Measurements from ENCODE around the gene BRD3.

Gene BRD3

DNA sequence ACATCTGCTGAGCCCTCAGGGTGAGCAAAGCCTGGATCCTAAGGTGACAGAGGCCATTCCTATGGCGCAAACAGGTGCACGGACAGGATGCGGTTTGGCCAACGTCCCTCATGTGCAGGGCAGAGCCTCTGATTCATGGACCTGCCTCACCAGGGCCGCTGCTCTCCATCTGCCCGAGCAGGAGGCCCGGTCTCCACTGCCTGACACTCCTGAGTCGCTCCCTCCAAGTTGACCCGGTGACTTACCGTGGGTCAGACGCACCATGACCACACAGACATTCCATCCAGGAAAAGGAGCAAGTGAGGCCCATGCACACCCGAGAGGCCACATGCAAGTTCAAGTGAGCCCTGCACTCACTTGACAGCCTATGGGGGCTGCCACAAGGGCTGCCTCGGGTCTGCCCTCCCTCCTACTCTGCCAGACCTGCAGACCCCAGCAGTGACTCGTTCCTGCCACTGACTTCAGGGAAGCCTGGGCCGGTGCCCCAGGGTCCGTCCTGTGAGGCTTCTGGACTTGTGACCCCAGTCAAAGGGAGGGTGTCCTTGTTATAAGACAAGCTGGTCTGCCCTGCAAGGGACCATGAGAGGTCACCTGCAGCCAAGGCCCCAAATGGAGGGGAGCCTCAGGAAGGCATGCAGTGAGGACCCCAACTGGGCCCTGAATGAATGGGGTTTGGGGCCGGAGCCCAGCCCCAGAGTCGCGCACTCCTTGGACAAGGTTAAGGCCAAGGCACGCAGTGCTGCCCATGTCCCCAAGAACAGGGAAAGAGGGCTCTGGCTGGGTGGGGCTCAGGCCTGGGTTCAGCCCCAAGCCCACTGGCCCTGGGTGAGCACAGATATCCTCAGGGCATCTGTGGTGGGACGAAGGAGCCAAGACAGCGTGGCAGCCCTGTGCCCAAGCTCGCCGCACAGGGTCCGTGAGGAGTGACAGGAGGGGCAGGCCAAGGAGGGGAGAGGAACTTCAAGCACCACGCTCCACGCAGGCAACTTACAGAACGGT is 32.5 kb downstream of the BRD3 start:
- no peak for ATAC-seq

DNA sequence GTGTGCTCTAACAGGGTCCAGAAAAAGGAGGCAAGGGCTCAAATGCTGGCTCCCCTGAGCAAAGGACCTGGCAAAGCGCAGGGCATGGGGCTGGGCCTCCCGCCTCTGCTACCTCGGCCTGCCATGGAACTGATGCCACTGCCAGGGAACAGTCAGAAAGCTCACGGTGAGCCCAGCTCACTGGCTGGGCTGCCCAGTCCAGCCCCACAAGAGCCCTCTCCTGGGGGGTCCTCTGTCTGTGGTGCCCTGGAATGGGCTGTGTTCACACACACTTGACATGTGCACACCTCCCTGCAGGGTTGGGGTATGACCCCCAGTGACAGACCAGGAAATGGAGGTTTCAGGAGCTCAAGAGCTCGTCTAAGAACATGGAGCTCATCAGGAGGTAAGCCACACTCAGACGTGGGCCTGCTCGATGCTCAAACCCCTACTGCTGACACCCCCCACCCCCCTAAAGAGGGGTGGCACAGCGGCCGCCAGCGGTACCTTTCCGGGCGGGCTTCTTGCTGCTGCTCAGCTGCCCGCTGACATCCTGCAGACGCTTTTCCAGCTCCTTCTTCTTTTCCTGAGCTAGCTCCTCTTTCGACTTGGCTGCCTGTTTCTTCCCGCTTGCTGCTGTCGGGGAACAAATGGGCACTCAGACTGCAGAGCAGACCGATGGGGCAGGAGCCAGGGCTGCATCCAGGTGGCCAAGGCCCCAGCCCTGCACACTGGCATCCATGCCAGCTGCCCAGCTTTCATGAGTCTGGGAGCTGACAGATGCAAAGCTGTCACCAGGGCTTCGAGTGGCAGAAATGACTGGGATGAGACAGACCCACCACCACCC is 33.4 kb downstream of the BRD3 start:
- ATAC-seq = no peak

- no peak for ATAC-seq
Measured at GRCh38 chr9:134033516-134034214, 34.2 kb downstream of the BRD3 start.

GRCh38 chr9:134032456-134033222 is 35.2 kb downstream of the BRD3 start:
- no peak for ATAC-seq

GRCh38 chr9:134031783-134032182 is 36.0 kb downstream of the BRD3 start:
- no peak for ATAC-seq

DNA sequence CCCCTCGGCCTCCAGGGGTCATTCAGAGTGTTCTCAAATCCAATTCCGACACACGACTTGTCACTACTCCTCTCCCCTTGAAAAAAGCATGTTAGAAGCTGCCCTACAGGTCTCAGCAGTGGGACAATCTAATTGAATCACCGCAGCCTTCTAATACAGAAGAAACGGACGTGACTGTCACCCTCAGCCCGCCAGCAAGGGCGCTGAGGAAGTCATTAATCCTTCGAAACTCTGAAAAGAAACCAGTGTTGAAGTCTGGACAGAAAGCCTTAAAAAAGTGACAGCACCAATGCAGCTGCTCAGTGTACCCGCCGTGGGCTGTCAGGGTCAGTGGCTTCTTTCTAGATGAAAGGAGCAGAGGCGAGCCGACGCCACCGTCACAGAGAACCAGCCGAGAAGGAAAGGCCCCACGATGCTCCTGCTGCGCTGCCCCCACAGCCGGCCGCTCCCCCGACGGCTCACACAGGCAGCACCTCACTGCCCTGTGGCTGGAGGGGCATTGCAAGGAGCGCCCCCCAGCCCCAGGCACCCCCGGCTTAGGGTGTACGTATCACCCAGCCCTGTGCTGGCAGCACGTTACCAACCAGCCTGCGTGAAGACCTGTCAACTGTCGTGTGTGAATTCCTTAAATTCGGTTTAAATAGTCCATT is 36.9 kb downstream of the BRD3 start:
- no peak for ATAC-seq

DNA sequence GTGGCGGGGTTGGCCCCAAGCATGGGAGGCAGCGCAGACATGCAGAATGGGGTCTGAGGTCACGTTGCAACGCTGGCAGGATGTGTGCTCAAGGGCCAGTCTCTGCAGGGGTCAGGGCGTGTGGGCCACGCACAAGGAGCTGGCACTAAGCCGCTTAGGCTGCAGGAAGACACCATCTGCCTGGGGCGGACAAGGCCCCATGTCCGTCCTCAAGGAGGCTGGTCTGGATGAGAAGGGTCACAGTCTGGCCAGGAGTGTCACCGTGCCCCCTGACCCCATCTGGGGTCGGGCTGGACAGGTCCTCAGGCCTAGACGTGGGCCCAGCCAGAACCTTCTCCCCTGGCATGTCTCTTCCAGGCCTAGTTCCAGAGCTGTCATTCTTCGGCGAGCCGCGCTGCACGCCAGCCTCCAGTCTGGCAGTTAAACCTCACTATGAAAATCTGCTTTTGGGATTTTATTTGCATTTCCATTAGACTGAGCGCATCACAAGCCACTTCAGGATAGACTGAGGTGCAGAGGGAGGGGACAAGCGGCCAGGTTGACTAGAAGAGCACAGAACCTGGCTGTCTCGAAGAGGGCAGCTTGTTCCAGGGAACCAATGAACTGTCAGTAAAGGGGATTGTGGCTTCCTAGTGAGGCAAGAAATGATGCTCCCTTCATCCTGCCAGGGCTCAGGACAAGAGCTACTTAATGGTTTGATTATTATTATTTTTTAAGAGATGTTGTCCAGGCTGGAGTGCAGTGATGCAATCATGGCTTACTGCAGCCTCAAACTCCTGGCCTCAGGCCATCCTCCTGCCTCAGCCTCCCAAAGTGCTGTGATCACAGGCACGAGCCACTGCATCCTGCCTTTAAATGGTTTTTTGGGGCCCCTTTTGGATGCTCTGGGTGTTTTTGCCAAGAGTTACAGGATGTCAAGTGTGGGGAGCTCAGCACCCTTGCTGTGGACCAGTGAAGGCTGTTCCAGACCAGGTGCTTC is 38.3 kb downstream of the BRD3 start:
- no peak for ATAC-seq

DNA sequence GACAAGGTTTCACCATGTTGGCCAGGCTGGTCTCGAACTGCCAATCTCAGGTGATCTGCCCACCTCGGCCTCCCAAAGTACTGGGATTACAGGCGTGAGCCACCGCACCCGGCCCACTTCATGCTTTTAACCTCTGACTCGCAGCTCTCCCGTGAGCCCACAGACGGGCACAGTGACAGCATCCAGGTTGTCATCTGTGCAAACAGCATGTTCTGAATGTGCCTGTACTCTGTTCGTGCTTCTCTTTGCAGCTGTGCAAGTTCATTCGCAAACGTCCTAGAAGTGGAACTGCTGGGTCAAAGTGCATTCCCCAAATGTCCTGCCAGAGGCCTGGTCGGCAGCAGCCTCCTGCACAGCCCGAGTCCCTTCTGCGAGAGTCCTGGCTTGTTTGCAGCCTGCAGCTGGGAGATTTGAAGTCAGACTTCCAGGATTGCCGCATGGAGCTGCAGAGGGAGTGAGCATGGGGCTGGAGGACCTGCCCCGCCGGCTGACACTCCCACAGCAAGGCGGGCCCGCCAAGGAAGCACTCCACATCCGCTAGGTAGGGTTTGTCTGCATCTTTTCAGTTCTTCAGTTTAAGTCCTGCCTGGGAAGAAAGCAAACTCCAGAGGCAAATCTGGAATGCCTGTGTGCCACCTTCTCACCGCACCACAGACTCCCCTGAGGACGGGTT is 39.1 kb downstream of the BRD3 start:
- ATAC-seq = no peak

DNA sequence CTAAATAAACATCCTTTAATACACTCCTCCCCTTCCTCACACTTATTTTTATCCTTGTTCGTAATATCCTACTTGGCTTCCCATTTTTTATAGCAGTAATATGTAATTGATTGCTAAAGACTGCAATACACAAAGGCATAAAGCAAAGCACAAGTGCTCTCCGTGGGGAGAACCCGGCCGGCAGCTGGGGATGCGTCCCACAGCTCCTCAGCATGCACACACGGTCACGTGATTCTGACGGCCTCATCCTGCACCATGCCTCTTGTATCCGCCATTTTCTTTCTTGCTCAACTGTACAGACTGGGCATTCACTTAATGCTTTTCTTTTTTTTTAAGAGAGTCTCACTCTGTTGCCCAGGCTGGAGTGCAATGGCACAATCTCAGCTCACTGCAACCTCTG is 39.8 kb downstream of the BRD3 start:
- no peak for ATAC-seq

GRCh38 chr9:134027561-134027960 is 40.3 kb downstream of the BRD3 start:
- ATAC-seq = no peak

GRCh38 chr9:134026981-134027380 is 40.8 kb downstream of the BRD3 start:
- ATAC-seq = no peak

DNA sequence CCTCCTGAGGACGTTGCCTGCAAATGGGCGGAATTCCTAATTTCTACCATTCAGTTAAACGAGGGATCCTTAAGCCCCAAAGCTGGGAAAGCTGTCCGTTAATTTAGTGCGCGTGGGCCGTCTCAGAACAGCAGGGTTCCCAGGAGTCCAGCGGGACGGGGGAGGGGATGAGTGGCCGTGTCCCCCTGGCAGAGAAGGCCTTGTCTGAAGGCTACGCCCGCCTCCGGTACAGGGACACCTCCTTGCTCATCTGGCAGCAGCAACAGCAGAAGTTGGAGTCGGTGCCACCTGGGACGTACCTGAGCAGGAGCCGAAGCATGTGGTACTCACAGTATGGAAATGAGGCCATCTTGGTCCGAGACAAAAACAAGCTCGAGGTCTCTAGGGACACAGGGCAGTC is 41.2 kb downstream of the BRD3 start:
- ATAC-seq = no peak

DNA sequence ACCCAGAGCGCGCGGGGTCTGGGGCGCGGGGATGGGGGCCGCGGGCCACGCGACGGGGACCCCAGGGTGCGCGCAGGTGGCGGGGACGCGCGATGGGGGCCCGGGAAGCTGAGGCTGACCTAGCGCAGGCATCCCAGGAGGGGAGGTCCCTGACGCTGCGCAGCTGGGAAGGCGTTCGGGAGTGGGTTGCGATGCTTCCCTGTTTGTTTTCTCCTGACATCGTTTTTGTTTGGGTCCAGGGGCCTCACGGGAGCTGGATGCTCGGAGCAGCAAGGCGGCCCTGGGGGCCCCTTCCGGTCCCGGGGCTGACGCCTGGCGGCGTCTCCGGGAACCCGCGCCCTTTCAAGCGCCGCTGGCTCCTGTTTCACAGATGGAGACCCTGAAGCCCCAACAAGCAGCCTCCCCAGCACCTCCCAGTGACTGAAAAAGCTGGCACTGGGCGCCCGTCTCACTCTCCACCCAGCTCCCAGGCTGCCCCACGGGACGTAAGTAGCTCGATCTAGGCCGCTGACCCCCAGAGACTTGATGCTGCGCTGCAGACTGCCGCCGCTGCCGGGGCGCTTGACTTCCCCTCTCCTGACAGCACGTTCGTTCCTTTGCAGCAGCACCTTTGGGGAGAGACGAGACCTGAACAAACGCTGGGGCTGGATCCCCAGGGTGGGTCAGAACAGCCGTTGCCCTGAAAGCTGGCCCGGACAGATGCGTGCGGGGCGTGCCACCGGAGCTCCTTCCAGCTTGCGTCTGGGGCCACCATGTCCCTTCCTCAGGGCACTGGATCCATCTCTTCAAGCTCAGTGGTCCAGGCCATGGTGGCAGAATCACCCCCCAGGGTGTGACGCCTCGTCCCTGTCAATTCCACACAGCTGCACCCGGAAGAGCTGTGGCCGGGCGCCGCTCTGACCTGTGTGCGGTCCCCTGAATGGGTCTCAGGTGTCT is 42.0 kb downstream of the BRD3 start:
- peak; percentile 26 to 27 for ATAC-seq

- peak; percentile 92 to 94 for ATAC-seq
Measured at GRCh38 chr9:134024828-134025605, 42.8 kb downstream of the BRD3 start, which contains the start of gene BRD3OS. TSS of gene BRD3OS (plus strand) at chr9:134025481. CDS start at chr9:134026748, 1,267 bp downstream.

- ATAC-seq = no peak
Measured at GRCh38 chr9:134024214-134024792, 43.5 kb downstream of the BRD3 start.

- ATAC-seq = no peak
Measured at GRCh38 chr9:134014946-134015345, 52.9 kb downstream of the BRD3 start.

GRCh38 chr9:134011401-134011800 is 56.4 kb downstream of the BRD3 start:
- no peak for ATAC-seq
